Inflammatory macrophage treated with lipopolysaccharide for 1 hour (primary cell): ENCODE data around the gene BEST1.
"Not testable (repeated sequence)": the region's sequence is repeated elsewhere in the genome, so short reads cannot be mapped to it uniquely, and the experiment has no call there.

Source experiments
- DNase-seq, 2 donors: peaks; one replicate each; pipeline ENCODE4 v3.0.0-alpha.2; 2020 to 2022

Gene BEST1

GRCh38 chr11:61949169-61950034 is 749 bp upstream of the BEST1 start:
- peak; percentile 85 for DNase-seq

GRCh38 chr11:61951484-61952135 is 1.5 kb downstream of the BEST1 start:
- DNase-seq: no peak

GRCh38 chr11:61952882-61953281 is 2.7 kb downstream of the BEST1 start:
- DNase-seq: no peak

GRCh38 chr11:61953632-61954031 is 3.5 kb downstream of the BEST1 start:
- DNase-seq: not testable (repeated sequence)

- DNase-seq: peak in 1 of 2 donors; percentile 57
These were observed 4.1 kb downstream of the BEST1 start for GRCh38 chr11:61954106-61954850.

- peak; percentile 88 to 95 for DNase-seq
These were observed 4.8 kb downstream of the BEST1 start for GRCh38 chr11:61954851-61955421.

- DNase-seq: peak in 1 of 2 donors; percentile 53
These were observed 5.4 kb downstream of the BEST1 start for GRCh38 chr11:61955422-61956135.

GRCh38 chr11:61956191-61957020 is 6.3 kb downstream of the BEST1 start:
- no peak for DNase-seq

GRCh38 chr11:61957021-61957770 is 7.0 kb downstream of the BEST1 start:
- DNase-seq: no peak

GRCh38 chr11:61958590-61958989 is 8.4 kb downstream of the BEST1 start:
- DNase-seq: no peak

GRCh38 chr11:61959114-61959513 is 9.0 kb downstream of the BEST1 start:
- no peak for DNase-seq

- no peak for DNase-seq
These were observed 9.5 kb downstream of the BEST1 start for GRCh38 chr11:61959678-61960077.

GRCh38 chr11:61960532-61960931 is 10.4 kb downstream of the BEST1 start:
- no peak for DNase-seq

GRCh38 chr11:61961570-61962212 is 11.5 kb downstream of the BEST1 start:
- DNase-seq: no peak

GRCh38 chr11:61962213-61963015 is 12.3 kb downstream of the BEST1 start:
- DNase-seq: peak; percentile 65 to 70

- DNase-seq: no peak
These were observed 12.8 kb downstream of the BEST1 start for GRCh38 chr11:61963016-61963281.

GRCh38 chr11:61963282-61964057 is 13.3 kb downstream of the BEST1 start:
- DNase-seq: peak; percentile 94 to 95

- peak in 1 of 2 donors; percentile 59 for DNase-seq
These were observed 14.0 kb downstream of the BEST1 start for GRCh38 chr11:61964058-61964665.
